ENCODE results near the gene ITGB7. TPM values are rescaled to one million over a fixed set of nuclear protein-coding genes. Genes with fewer than 3 reads are reported as not detected.
"Not testable (repeated sequence)": the region's sequence is repeated elsewhere in the genome, so short reads cannot be mapped to it uniquely, and the experiment has no call there.

The ITGB7 gene
- total RNA-seq, 1 donor from 2014 or later, result not detected

DNA sequence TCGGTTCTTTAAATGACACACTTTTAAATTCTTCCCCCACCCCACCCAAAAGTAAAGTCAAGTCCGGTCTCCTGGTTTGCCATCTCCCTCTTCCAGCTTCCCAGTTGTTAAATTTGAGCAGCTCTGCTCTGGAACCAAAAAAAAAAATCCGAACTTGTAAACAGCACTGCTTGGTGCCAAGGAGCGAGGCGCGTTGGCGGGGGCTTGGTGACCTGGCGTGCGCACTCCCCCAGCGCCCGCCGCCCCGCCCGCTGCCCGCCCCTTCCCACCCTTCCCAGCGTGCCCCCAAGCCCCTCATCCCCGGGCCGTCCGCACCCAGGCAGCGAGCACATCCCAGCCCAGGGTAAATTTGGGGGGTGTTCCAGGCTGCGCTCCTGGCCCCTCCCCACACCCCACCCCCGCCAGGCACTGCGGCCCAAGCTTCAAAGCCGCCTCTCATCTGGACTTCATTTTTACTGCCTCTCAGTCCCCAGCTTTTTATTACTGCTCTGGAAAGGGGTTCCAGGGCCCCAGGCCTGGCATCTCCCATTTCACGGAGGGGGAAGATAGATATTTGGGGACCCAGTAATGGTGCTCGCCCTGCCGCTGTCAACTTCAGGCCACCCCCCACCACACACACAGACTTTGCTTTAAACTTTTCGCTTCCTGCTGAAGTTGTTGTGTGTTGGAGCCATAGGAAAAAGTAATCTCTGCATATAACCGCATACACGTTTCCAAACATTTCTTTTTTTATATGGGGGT, 11.7 kb upstream of the ITGB7 start:
- no peak for DNase-seq (ENCODE audit: extremely low read depth, low read depth, low spot score)

DNA sequence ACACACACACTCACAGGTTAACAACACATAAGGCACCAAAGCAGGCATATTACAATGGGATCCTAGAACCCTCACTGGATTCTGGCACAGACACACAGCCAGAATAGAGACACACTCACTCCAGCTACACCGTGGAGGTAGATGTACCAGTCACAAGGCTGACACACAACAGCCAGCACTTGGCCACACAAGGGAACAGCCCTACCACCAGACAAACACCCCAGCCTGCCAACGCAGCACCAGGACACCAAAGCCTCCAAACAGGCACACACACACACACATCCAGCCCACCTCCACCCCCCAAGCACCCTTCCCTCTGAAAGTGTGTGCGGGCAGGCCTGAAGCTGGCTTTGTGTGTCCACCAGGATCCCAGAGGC, 10.9 kb upstream of the ITGB7 start:
- no peak for DNase-seq (ENCODE audit: extremely low read depth, low read depth, low spot score)

DNA sequence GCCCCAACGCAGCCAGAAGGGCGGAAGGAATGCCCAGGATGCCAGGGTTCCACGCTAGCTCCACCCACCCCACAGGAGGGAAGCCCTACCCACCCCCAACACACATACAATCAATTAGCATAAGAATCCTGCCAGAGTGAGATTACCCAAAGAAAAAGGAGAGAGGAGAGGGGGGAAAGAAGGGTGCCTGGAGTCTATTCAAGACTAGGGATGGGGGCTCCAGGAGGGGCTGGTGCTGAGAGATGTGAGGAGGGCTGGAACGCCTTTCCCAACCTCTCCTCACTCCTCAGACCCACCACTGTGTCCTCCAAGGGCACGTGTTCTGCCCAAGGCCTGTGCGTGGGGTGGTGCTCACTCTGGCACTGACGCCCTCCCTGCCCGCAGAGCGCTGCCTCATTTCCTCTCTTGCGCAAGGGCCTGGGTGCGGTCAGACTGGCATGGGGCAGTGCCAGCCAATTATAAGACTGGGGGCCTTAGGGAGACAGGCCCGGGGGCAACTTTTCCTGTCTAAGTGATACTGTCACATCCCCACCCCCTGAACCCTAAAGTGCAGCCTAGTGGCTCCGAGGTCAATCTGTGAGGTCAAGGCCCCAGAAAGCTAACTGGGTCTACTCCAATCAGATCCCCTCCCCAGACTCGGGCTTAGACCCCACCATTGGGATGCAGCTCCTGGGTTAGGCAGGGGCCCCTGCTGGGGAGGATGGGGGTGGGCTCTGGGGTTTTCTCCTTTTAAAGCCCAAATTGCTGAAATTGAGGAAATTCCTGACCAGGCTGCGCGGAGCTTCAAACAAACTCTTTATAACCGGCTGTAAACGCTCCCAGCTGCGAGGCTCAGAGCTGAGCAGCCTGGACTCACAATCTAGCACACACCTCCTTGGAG, 10.2 kb upstream of the ITGB7 start:
- no peak for DNase-seq (ENCODE audit: extremely low read depth, low read depth, low spot score)

- no peak for DNase-seq (ENCODE audit: extremely low read depth, low read depth, low spot score)
These were observed 8.4 kb upstream of the ITGB7 start for GRCh38 chr12:53215497-53215896.

DNA sequence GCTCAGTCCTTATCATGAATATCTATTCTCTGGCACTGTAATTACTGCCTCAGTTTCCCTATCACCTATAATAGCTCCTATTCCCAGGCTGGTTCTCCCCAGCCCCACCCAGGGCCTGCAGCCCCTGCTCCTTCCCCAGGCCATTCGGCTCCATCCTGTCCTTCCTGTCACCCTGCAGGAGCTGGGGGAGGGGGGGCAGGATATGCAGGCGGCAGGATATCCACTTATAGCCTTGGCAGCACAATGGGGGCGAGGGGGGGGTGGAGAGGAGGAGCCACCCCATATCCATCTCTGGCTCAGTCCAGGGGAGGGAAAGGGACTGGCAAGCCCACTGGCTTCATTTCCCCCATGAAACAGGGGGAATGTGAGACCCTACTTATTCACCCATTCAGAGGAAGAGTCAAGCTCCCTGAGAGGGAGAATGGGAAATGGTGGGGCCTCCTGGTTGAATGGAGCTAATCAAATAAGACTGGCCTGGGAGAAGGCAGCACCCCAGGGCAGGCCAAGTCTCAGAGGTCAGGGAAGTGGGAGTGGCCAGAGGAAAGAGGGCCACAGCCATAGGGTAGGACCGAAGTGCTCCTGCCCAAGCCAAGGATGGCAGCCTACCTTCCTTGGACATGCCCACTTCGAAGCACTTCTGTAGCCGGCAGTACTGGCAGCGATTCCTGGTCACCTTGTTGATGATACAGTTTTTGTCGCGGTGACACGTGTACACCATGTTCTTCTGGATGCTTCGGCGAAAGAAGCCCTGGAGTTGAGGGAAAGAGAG, 7.8 kb upstream of the ITGB7 start:
- DNase-seq (ENCODE audit: extremely low read depth, low read depth, low spot score), result no peak

- DNase-seq (ENCODE audit: extremely low read depth, low read depth, low spot score), result no peak
These were observed 7.2 kb upstream of the ITGB7 start for GRCh38 chr12:53214221-53214620.

DNA sequence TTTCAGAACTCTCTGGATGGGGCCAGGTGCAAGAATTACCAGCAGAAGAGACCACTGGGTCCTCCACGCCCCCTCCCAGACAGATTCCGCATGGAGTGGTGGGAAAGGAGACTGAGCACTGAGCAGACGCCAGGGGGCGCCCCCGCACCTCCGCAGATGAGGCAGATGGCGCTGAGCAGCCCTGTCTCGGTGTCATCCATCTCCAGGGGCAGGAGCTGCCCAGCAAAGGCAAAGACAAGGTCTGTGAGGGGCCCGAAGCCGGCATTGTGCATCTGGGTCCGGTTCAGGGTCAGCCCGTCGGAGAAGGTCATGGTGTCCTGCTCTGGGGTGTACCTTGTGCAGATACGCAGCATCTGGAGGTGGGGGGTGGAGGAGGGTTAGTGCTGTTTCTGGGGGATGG, 6.3 kb upstream of the ITGB7 start:
- DNase-seq (ENCODE audit: extremely low read depth, low read depth, low spot score), result no peak

- DNase-seq (ENCODE audit: extremely low read depth, low read depth, low spot score), result no peak
These were observed 5.9 kb upstream of the ITGB7 start for GRCh38 chr12:53212931-53213330.

DNA sequence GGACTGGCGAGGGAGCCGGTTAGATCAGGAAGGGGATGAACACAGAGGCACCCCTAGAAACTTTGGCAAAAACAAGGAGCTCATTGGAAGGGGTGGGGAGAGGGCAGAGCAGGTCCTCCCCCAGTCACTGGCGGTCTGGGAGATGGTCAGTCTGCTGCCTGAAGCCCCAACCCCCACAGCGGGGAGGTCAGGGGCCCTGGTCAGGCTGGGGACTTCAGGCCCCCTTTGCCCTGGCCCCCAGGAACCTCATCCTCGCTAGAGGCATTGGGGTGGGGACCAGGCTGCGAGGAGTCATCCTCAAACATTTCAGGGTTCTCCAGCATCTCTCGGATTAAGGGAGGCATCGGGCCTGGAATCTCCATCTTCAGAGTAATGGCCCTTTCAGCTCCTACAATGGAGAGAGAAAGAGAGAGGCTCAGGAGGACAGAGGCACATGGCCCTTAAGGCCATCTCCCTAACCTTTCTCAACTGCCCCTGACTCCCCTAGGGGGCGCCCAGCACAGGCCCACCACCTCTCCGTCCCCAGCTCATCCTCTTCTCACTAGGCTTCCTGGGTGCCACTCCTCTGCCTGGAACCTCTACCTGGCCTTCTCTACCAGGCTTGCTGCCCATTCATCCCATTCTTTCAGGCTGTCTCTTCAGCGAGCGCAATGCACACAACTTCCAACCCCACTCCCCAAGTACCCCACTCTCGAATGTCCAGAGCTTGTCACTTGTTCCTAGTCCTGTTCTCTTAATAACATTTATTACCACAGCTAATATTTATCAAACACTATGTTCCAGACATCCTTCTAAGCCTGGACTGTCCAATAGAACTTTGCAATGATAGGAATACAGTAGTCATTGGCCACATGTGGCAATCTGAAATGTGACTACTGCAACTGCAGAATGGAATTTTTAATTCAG, 4.7 kb upstream of the ITGB7 start:
- no peak for DNase-seq (ENCODE audit: extremely low read depth, low read depth, low spot score)

DNA sequence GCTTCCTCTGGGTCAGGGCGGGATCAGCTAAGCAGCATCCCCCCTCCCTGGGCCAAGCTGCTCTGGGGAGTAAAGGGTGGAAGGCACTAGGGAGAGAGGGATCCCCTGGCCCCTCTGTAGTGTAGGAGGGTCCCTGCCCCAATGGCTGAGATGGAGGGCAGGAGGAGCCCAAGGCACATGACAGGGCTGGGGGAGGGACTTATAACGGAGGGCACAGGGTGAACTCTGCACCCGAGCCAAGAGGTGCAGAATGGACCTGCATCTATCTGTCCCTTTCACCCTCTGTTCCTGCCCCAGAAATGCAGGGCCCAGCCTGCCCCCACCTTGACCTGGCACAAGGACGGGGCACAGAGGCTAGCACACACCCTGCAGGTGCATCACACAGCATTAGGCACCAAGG, 3.8 kb upstream of the ITGB7 start:
- DNase-seq (ENCODE audit: extremely low read depth, low read depth, low spot score), result no peak

GRCh38 chr12:53208877-53209463, 1.9 kb upstream of the ITGB7 start:
- DNase-seq (ENCODE audit: extremely low read depth, low read depth, low spot score), result no peak

- no peak for DNase-seq (ENCODE audit: extremely low read depth, low read depth, low spot score)
These were observed 1.4 kb upstream of the ITGB7 start for GRCh38 chr12:53208435-53208834.

DNA sequence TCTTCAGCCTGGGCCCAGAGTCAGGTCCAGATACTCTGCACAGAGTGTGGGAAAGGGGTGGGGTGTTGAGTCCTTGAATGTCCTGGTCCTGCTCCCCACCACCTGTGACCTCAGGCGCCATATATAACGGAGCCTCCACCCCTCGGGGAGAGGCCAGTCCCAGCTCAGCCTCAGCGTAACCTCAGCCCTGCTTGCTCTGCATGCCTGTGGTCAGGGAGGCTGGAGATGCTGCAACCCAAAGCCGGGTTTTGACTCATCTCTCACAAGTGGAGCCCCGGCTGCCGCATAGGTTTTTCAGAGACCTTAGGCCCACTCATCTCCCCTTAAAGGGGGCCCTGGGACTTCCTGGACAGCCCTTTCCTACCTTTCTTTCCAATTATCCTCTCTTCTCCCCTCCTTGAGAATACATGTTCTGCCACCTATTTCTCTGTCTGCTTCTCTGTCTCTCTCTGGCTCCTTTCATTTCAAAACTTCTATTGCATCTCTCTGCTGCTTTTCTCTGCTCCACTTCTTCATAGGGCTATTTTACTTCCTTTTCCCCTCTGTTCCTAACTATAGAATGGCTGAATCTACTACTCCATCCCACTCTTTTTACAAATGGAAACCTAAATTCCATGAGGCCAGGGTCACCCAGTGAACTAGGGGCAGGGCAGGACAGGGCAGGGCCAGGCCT, 1.2 kb downstream of the ITGB7 start:
- no peak for DNase-seq (ENCODE audit: extremely low read depth, low read depth, low spot score)

DNA sequence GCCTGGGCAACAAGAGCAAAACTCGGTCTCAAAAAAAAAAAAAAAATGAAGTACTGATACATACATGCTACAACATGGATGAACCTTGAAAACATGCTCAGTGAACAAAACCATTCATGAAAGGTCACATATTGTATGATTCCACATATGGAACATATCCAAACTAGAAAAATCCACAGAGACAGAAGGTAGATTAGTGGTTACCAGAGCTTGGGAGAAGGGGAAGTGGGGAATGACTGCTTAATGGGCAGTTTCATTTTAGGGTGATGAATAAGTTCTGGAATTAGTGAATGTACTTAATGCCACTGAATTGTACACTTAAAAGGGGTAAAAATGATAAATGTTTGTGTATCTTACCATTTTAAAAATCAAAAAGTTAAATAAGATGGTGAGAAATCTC, 2.7 kb downstream of the ITGB7 start:
- no peak for DNase-seq (ENCODE audit: extremely low read depth, low read depth, low spot score)

DNA sequence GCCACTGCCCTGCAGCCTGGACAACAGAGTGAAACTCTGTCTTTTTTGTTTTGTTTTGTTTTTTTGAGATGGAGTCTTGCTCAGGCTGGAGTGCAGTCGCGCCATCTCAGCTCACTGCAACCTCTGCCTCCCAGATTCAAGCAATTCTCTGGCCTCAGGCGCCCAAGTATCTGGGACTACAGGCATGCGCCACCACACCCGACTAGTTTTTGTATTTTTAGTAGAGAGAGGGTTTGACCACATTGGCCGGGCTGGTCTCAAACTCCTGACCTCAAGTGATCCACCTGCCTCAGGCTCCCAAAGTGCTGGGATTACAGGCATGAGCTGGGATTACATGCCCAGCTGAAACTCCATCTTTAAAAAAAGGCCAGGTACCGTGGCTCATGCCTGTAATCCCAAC, 4.7 kb downstream of the ITGB7 start:
- DNase-seq (ENCODE audit: extremely low read depth, low read depth, low spot score), result not testable (repeated sequence)

DNA sequence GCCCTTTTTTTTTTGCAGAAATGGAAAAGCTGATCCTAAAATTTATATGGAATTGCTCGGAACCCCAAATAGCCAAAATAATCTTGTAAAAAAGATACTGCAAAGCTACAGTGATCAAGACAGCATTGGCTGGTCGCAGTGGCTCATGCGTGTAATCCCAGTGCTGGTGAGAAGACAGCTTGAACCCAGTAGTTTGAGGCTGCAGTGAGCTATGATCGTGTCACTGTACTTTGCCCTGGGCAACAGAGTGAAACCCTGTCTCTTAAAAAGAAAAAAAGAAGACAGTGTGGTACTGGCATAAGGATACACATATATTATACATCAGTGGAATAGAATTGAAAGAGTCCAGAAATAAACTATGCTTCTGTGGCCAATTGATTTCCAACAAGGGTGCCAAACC, 5.4 kb downstream of the ITGB7 start:
- DNase-seq (ENCODE audit: extremely low read depth, low read depth, low spot score), result no peak

DNA sequence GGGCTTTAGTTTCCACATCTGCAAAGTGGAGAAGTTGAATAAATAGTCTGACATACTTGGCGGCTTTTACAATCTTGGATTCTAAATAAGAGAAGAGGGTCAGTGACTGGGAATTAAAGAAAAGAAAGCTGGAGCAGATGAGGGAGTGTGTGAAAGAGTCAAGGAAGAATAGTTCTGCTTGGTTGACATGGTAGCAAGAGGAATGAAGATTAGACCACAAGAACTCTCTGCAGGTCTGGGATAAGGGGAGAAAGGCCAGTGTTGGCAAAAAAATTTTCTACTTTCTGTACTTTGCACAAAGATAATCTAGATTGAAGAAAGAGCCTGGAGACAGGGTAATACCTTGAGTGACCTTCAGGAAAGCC, 5.9 kb downstream of the ITGB7 start:
- no peak for DNase-seq (ENCODE audit: extremely low read depth, low read depth, low spot score)

DNA sequence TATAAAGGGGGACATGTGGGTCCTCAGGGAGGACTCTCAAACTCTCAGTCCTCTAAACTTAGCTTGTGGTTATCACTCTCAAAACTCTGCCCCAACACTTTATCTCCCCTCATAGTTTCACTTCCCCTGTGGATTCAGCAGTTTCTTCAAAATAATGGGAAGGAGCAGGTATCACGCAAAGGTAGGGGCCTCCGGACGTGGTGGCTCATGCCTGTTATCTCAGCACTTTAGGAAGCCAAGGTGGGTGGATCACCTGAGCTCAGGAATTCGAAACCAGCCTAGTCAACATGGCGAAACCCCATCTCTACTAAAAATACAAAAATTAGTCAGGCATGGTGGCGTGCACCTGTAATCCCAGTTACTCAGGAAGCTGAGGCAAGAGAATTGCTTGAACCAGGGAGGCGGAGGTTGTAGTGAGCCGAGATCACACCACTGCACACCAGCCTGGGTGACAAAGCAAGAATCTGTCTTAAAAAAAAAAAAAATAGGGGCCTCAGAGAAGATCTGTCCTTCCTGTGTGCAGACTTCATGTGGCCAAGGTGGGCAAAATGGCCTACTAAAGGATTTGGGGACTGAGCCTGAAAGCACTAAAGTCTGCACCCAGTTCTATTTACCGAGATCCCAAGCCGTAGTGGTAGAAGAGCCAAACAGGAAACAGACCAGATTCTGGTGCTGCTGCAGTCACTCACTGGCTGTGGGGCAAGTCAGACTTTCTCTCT, 6.4 kb downstream of the ITGB7 start:
- DNase-seq (ENCODE audit: extremely low read depth, low read depth, low spot score), result no peak

DNA sequence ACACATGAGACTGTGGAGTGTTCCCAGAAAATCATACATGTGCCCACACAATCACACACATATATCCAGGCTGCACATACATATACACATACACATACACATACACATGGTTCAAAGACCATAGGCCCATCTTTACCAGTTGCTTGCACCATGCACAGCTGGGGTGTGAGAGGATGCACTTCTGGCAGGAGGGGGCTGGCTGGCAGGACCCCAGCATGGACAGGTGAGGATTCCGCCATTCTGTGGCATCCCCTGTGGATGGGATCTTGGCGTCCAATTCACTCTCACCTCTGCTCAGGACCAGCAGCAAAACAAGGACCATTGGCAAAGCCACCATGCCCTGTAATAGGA, 7.0 kb downstream of the ITGB7 start:
- no peak for DNase-seq (ENCODE audit: extremely low read depth, low read depth, low spot score)
